ENCODE data around the gene SEPTIN12.

DNA sequence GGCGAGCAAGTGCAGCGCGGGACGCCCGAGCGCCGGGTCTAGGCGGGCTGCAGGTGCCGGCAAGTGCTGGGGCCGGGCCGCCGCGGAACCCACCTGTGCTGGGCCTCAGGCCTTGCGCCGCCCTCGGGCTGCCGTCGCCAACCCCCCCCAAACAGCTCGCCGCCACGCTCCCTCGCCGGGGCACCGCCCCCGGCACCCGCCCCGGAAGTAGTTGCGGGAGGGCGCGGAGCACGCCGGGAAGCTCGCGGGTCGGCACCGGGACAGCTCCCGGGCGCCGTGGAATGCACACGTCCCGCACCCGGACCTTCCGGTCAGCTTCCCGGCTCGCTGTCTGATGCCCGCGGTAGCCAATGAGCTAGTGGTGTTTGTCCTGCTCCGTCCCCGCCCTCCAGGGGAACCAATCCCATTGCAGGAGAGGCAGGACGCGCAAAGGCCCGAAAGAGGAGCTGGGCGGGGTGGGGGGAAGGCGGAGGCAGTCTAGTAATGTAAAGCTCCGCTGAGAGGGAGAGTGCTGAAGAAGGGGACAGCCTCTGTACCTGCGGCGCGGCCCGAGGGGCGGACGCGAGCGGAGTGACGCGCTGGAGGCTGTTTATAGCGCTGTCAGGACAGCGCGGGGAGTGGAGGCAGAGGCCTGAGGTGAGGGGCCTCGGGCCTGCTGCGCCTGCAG lies 53.9 kb downstream of the SEPTIN12 start, which contains the start of the genes ANKS3 and DNAAF8:
- TF ChIP-seq POLR2A (IDR thresholded peaks at IDR 0.05) = peak; percentile 22
- TF ChIP-seq, protein P1, sequence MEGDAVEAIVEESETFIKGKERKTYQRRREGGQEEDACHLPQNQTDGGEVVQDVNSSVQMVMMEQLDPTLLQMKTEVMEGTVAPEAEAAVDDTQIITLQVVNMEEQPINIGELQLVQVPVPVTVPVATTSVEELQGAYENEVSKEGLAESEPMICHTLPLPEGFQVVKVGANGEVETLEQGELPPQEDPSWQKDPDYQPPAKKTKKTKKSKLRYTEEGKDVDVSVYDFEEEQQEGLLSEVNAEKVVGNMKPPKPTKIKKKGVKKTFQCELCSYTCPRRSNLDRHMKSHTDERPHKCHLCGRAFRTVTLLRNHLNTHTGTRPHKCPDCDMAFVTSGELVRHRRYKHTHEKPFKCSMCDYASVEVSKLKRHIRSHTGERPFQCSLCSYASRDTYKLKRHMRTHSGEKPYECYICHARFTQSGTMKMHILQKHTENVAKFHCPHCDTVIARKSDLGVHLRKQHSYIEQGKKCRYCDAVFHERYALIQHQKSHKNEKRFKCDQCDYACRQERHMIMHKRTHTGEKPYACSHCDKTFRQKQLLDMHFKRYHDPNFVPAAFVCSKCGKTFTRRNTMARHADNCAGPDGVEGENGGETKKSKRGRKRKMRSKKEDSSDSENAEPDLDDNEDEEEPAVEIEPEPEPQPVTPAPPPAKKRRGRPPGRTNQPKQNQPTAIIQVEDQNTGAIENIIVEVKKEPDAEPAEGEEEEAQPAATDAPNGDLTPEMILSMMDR (IDR thresholded peaks at IDR 0.05) = no peak

Measured in ovary (tissue), 3 donors.